HepG2 (cell line): ENCODE results near the gene HES1. TPM values are rescaled to one million over a fixed set of nuclear protein-coding genes. Genes with fewer than 3 reads are reported as not detected.

Experiments
- ATAC-seq: fragments of 200-7000 bp; cut with Tn5 transposase; 3 replicates; pipeline ENCODE4 v1.9.1; 2020; ENCODE audit warnings: mild to moderate bottlenecking, moderate library complexity
- BruUV-seq: library from RNA; stranded (reverse); fragments of 400-500 nt; replicated peaks from 2 replicates; lab custom pipeline; 2021; lab: Mats Ljungman, UMichigan
- CTCF ChIA-PET: fragments of 300-600 bp; formaldehyde crosslinking; extraction: SDS; loops from one replicate; lab custom pipeline; 2021; ENCODE audit warnings: low total read pairs, inconsistent platforms, low intra/inter-chr PET ratio; lab: Yijun Ruan, JAX
- POLR2A ChIA-PET: fragments of 350-600 bp; sonication (Branson Sonifier 250); formaldehyde crosslinking; loops from one replicate; lab custom pipeline; 2020; ENCODE audit warnings: antibody characterized with exemption, inconsistent platforms; lab: Yijun Ruan, JAX
- DNase-seq: peaks from one replicate; pipeline ENCODE4 v3.0.0-alpha.2; 2015; ENCODE audit warnings: low spot score
- FAIRE-seq: peaks from 3 replicates; lab custom pipeline; 2011; peaks lifted over from hg19 to GRCh38; lab: Jason Lieb, UNC
- H2AFZ ChIP-seq: one replicate; pipeline ENCODE4 v1.6.1; 2011; ENCODE audit warnings: low read length, inconsistent platforms
- H3K27ac ChIP-seq: fragments of 300-600 bp; 3 replicates; pipeline ENCODE4 v1.8.0; 2011; ENCODE audit warnings: mixed run types, mild to moderate bottlenecking, mixed read lengths, low read length, inconsistent platforms; ENCODE audit not compliant: insufficient read depth; ENCODE audit errors: extremely low read length
- H3K27me3 ChIP-seq, 2 experiments: fragments of 200-600 bp in 1 of 2; 2 replicates in 1 of 2; 3 replicates in 1 of 2; pipeline versions ENCODE4 v1.6.0 to v1.8.0; 2011; ENCODE audit warnings: low read length in 2 of 2, mild to moderate bottlenecking in 2 of 2, moderate library complexity in 2 of 2, inconsistent platforms in 1 of 2; ENCODE audit not compliant: insufficient read depth in 2 of 2, control insufficient read depth in 1 of 2
- H3K36me3 ChIP-seq, 2 experiments: fragments of 200-600 bp in 1 of 2; replicated peaks in 1 of 2; 2 replicates in 1 of 2; 3 replicates in 1 of 2; pipeline versions ENCODE4 v1.5.1 to v1.8.0; 2011; ENCODE audit warnings: low read length in 2 of 2, inconsistent platforms in 1 of 2; ENCODE audit not compliant: insufficient read depth in 2 of 2, control insufficient read depth in 1 of 2
- H3K4me1 ChIP-seq: 2 replicates; pipeline ENCODE4 v1.5.1; 2012; ENCODE audit warnings: low read length, inconsistent platforms; ENCODE audit not compliant: insufficient read depth
- H3K4me2 ChIP-seq: 2 replicates; pipeline ENCODE4 v1.6.0; 2011; ENCODE audit warnings: low read depth, low read length, inconsistent platforms
- H3K4me3 ChIP-seq, 3 experiments: fragments of 200-600 bp in 1 of 3; sonication (generic), shearing (Covaris generic) in 1 of 3; replicated peaks in 1 of 3; 2 replicates each; pipeline ENCODE4 v1.5.1; 2011 to 2016; ENCODE audit warnings: low read length in 3 of 3, inconsistent platforms in 2 of 3, low read depth in 2 of 3, mild to moderate bottlenecking in 2 of 3, control low read depth in 1 of 3, mixed read lengths in 1 of 3; ENCODE audit not compliant: insufficient read depth in 1 of 3
- H3K79me2 ChIP-seq: one replicate; pipeline ENCODE4 v1.6.1; 2011; ENCODE audit warnings: low read length, inconsistent platforms; ENCODE audit not compliant: insufficient read depth
- H3K9ac ChIP-seq: 2 replicates; pipeline ENCODE4 v1.6.0; 2011; ENCODE audit warnings: mild to moderate bottlenecking, low read depth, low read length, inconsistent platforms; ENCODE audit not compliant: insufficient read depth
- H3K9me3 ChIP-seq: 2 replicates; pipeline ENCODE4 v1.5.1; 2012; ENCODE audit warnings: mild to moderate bottlenecking, low read length
- H4K20me1 ChIP-seq: 2 replicates; pipeline ENCODE4 v1.6.0; 2011; ENCODE audit warnings: inconsistent platforms, mild to moderate bottlenecking, low read length, moderate library complexity; ENCODE audit not compliant: insufficient read depth
- ARNT ChIP-seq: fragments of 450-650 bp; IDR thresholded peaks from 2 replicates; pipeline ENCODE4 v1.6.1; 2017
- BHLHE40 ChIP-seq: IDR thresholded peaks from 2 replicates; pipeline ENCODE4 v1.6.1; 2011; ENCODE audit warnings: low read length, improper control_type of control experiment
- CENPX ChIP-seq: sonication (generic); formaldehyde crosslinking; IDR thresholded peaks from 2 replicates; pipeline ENCODE4 v1.9.0; 2021; ENCODE audit warnings: mild to moderate bottlenecking, missing genetic modification reagents, moderate library complexity
- KAT7 ChIP-seq: IDR thresholded peaks from 2 replicates; pipeline ENCODE4 v1.6.1; 2018; ENCODE audit warnings: borderline replicate concordance, missing compliant biosample characterization
- MED8 ChIP-seq: sonication (generic); formaldehyde crosslinking; IDR thresholded peaks from 2 replicates; pipeline ENCODE4 v1.8.1; 2023; ENCODE audit warnings: mild to moderate bottlenecking, missing genetic modification reagents; ENCODE audit not compliant: insufficient replicate concordance
- NAIF1 ChIP-seq: sonication (generic); formaldehyde crosslinking; IDR thresholded peaks from 2 replicates; pipeline ENCODE4 v1.5.0; 2020; ENCODE audit warnings: mild to moderate bottlenecking, missing genetic modification reagents, borderline replicate concordance
- REXO4 ChIP-seq: sonication (generic); formaldehyde crosslinking; IDR thresholded peaks from 2 replicates; pipeline ENCODE4 v1.8.0; 2022; ENCODE audit warnings: missing genetic modification reagents, mild to moderate bottlenecking, borderline replicate concordance
- SRF ChIP-seq: IDR thresholded peaks from 2 replicates; pipeline ENCODE4 v1.6.1; 2011; ENCODE audit warnings: mild to moderate bottlenecking, low read depth, low read length, moderate library complexity
- TARDBP ChIP-seq: sonication (generic); formaldehyde crosslinking; IDR thresholded peaks from 2 replicates; pipeline ENCODE4 v1.8.0; 2022; ENCODE audit warnings: mild to moderate bottlenecking, missing genetic modification reagents
- XRCC5 ChIP-seq: fragments of 200-400 bp; formaldehyde crosslinking; optimal IDR thresholded peaks from 2 replicates; pipeline ENCODE3; 2017; ENCODE audit warnings: mild to moderate bottlenecking, low read length
- ZNF3 ChIP-seq: IDR thresholded peaks from 2 replicates; pipeline ENCODE4 v1.7.0; 2017; ENCODE audit warnings: inconsistent platforms
- ZNF567 ChIP-seq: sonication (generic); formaldehyde crosslinking; IDR thresholded peaks from 2 replicates; pipeline ENCODE4 v1.8.1; 2023; ENCODE audit warnings: mild to moderate bottlenecking, missing genetic modification reagents, borderline replicate concordance
- ZSCAN30 ChIP-seq: sonication (generic); formaldehyde crosslinking; IDR thresholded peaks from 2 replicates; pipeline ENCODE4 v1.5.0; 2020; ENCODE audit warnings: mild to moderate bottlenecking, missing genetic modification reagents
- WGBS: methylation state at CpG from one replicate; pipeline ENCODE4 v1.1.6; 2017; ENCODE audit warnings: low lambda C conversion rate; 5-methylcytosine and 5-hydroxymethylcytosine counted together
- in situ Hi-C: cut with HindIII; loops from 2 replicates; pipeline ENCODE4 v1.10.0; 2017; ENCODE audit warnings: low pct_unique_long_range_greater_than_20kb; ENCODE audit not compliant: extremely low pct_ligation_motif_present
- intact Hi-C: fragments of 100-400 bp; cut with micrococcal nuclease; formaldehyde crosslinking; loops from one replicate; pipeline ENCODE4 v1.10.0; 2022; ENCODE audit not compliant: unreplicated experiment
- polyA plus RNA-seq, 8 experiments: library from polyadenylated mRNA; depleted of rRNA in 3 of 8; stranded (reverse) in 7 of 8; unstranded in 1 of 8; fragments of >200 nt; fragmentation: Illumina TruSeq in 4 of 8; extraction: Trizol in 4 of 8; gene quantifications; 2 replicates each; pipeline versions ENCODE4 v1.2.1 to v1.2.3, GENCODE V29; 2011 to 2016; ENCODE audit warnings: low read depth in 4 of 8, missing spikeins in 1 of 8, mixed read lengths in 1 of 8; ENCODE audit not compliant: insufficient read depth in 1 of 8
- total RNA-seq, 5 experiments: library from RNA; depleted of rRNA; stranded (reverse); fragments of >200 nt; fragmentation: Illumina TruSeq; extraction: Trizol; gene quantifications; 2 replicates each; pipeline ENCODE4 v1.2.3, GENCODE V29; 2016; ENCODE audit warnings: low read depth in 1 of 5
- TF ChIP-seq, protein P1 (sequence below): sonication (generic); formaldehyde crosslinking; IDR thresholded peaks from 2 replicates; pipeline ENCODE4 v1.8.0; 2022; ENCODE audit warnings: missing genetic modification reagents, mild to moderate bottlenecking, borderline replicate concordance
- TF ChIP-seq, protein P2 (sequence below): sonication (generic); formaldehyde crosslinking; conservative IDR thresholded peaks from 2 replicates; pipeline ENCODE4 v1.8.1; 2023; ENCODE audit warnings: missing genetic modification reagents
- TF ChIP-seq, protein P3 (sequence below): sonication (generic); formaldehyde crosslinking; IDR thresholded peaks from 2 replicates; pipeline ENCODE4 v1.5.1; 2020; ENCODE audit warnings: mild to moderate bottlenecking, missing genetic modification reagents

HES1 gene
- total and polyA plus RNA-seq, 2 of the 13 experiments (the other 11 are each of a cell fraction or from before 2014, with no cell fraction given) = 15.4 to 19.8 TPM

DNA sequence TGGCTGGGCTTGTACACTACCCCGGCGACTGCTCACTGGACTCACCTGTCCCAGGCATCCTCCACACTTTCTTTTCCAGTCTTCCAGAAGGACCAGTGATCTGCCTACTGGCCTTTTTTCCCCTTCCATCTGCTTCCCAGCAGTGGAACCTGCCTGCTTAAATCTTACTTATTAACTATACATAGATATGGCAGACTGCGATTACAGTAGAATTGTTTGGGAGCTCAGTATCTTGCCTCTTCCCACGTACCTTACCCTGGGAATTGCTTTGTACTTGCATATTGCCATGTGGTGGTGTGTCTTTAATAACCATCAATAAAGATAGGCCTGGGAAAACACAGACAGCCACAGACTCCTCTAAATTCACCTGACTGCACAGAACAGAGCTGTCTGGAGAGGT lies 11.8 kb upstream of the HES1 start:
- H3K36me3 ChIP-seq = no peaks in the 10 kb centered on the region
- POLR2A ChIA-PET = interaction anchor here (0.9 to 1.7 kb wide), 3 partner anchors 10 to 12 kb away, joined by 3 to 13 read pairs (median 7); partner anchors contain the start of gene HES1
- peaks cover 38% of the 10 kb centered on the region for H3K4me1 ChIP-seq
- no peak for ATAC-seq
- no peak overlapping the region for H3K4me3 ChIP-seq
- H3K9ac ChIP-seq = no peak overlapping the region
- in situ Hi-C loops (no loop called here), intact Hi-C loops (loop anchor here (10.0 kb wide), 1 partner anchor 1421 kb away; the partner anchor contains the start of gene PPP1R2)
- WGBS = 77% methylated on average over 4 of the region's 4 CpGs
- DNase-seq = no peak
- no peak overlapping the region for H3K4me2 ChIP-seq
- no peaks in the 10 kb centered on the region; a peak in 1 of 5 replicates for H3K27me3 ChIP-seq
- CTCF ChIA-PET = no interaction called here
- H4K20me1 ChIP-seq = no peaks in the 10 kb centered on the region
- BruUV-seq = no TSS peak
- H2AFZ ChIP-seq = no peak overlapping the region
- TF ChIP-seq TARDBP (CRISPR knock-in tag) (no peak), BHLHE40 (no peak), SRF (no peak), ZNF3 (CRISPR knock-in tag) (no peak), CENPX (no peak), REXO4 (CRISPR knock-in tag) (no peak), XRCC5 (no peak), NAIF1 (no peak), ZNF567 (CRISPR knock-in tag) (no peak), KAT7 (CRISPR knock-in tag) (no peak), ARNT (no peak), ZSCAN30 (CRISPR knock-in tag) (no peak), MED8 (CRISPR knock-in tag) (no peak)
- TF ChIP-seq, protein P1, sequence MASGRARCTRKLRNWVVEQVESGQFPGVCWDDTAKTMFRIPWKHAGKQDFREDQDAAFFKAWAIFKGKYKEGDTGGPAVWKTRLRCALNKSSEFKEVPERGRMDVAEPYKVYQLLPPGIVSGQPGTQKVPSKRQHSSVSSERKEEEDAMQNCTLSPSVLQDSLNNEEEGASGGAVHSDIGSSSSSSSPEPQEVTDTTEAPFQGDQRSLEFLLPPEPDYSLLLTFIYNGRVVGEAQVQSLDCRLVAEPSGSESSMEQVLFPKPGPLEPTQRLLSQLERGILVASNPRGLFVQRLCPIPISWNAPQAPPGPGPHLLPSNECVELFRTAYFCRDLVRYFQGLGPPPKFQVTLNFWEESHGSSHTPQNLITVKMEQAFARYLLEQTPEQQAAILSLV (CRISPR knock-in tag) = no peak
- TF ChIP-seq, protein P2, sequence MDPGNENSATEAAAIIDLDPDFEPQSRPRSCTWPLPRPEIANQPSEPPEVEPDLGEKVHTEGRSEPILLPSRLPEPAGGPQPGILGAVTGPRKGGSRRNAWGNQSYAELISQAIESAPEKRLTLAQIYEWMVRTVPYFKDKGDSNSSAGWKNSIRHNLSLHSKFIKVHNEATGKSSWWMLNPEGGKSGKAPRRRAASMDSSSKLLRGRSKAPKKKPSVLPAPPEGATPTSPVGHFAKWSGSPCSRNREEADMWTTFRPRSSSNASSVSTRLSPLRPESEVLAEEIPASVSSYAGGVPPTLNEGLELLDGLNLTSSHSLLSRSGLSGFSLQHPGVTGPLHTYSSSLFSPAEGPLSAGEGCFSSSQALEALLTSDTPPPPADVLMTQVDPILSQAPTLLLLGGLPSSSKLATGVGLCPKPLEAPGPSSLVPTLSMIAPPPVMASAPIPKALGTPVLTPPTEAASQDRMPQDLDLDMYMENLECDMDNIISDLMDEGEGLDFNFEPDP (CRISPR knock-in tag) = no peak
- TF ChIP-seq, protein P3, sequence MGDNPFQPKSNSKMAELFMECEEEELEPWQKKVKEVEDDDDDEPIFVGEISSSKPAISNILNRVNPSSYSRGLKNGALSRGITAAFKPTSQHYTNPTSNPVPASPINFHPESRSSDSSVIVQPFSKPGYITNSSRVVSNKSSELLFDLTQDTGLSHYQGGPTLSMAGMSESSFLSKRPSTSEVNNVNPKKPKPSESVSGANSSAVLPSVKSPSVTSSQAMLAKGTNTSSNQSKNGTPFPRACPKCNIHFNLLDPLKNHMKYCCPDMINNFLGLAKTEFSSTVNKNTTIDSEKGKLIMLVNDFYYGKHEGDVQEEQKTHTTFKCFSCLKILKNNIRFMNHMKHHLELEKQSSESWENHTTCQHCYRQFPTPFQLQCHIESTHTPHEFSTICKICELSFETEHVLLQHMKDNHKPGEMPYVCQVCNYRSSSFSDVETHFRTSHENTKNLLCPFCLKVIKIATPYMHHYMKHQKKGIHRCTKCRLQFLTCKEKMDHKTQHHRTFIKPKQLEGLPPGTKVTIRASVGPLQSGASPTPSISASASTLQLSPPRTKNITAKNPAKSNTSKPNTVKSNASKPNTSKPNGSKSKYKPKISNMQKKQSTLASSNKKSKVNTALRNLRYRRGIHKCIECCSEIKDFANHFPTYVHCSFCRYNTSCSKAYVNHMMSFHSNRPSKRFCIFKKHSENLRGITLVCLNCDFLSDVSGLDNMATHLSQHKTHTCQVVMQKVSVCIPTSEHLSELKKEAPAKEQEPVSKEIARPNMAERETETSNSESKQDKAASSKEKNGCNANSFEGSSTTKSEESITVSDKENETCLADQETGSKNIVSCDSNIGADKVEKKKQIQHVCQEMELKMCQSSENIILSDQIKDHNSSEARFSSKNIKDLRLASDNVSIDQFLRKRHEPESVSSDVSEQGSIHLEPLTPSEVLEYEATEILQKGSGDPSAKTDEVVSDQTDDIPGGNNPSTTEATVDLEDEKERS (CRISPR knock-in tag) = no peak
- H3K27ac ChIP-seq = no peak overlapping the region
- no peaks in the 10 kb centered on the region for H3K79me2 ChIP-seq
- H3K9me3 ChIP-seq = no peaks in the 10 kb centered on the region
- FAIRE-seq = no peak
